Measurements from ENCODE around the gene B4GALT3. TPM values are rescaled to one million over a fixed set of nuclear protein-coding genes. Genes with fewer than 3 reads are reported as not detected.

B4GALT3 gene
- total and polyA plus RNA-seq, 9 of the 15 experiments (the other 6 are each of a cell fraction or from before 2014, with no cell fraction given), result 31.2 to 103 (median 46.1) TPM

GRCh38 chr1:161196111-161196510, 18.8 kb upstream of the B4GALT3 start:
- no TSS peak for BruUV-seq (replicated peaks)
- H3K36me3 ChIP-seq (ENCODE audit: control insufficient read depth, insufficient read depth, low read length), result no peaks in the 10 kb centered on the region
- no peaks in the 10 kb centered on the region for H3K9me1 ChIP-seq (ENCODE audit: control insufficient read depth, insufficient read depth, low read length)
- POLR2A ChIA-PET, result no interaction called here
- intact Hi-C loops (cut with micrococcal nuclease) (no loop called here), in situ Hi-C loops (cut with MboI) (no loop called here)
- H3K4me3 ChIP-seq, result no peak overlapping the region
- no peak overlapping the region for H3K4me2 ChIP-seq (ENCODE audit: insufficient read depth, low read length)
- H3K79me2 ChIP-seq (ENCODE audit: control insufficient read depth, insufficient read depth, low read length), result no peaks in the 10 kb centered on the region
- CTCF ChIA-PET (ENCODE audit: low intra/inter-chr PET ratio), result interaction anchor here (0.5 kb wide), 1 partner anchor 177 kb away, joined by 3 read pairs; no protein-coding TSS in a partner anchor
- no peak for TF ChIP-seq BMI1 (IDR thresholded peaks at IDR 0.05; ENCODE audit: low read length)
- 96% methylated on average over 7 of the region's 7 CpGs for WGBS (ENCODE audit: insufficient coverage, low coverage, missing lambda C conversion rate)
- H3K9me3 ChIP-seq (replicated peaks; ENCODE audit: control insufficient read depth, insufficient read depth, low read depth, low read length), result no peaks in the 10 kb centered on the region
- FAIRE-seq, result no peak
- H3K9ac ChIP-seq (ENCODE audit: insufficient read depth in 1 of 2, low read depth in 2 of 2, low read length in 2 of 2), result no peak overlapping the region
- H3K4me1 ChIP-seq (replicated peaks in 1 of 2; ENCODE audit: control insufficient read depth in 2 of 2, insufficient read depth in 2 of 2, low read length in 2 of 2), result peaks cover 52 to 59% of the 10 kb centered on the region in 2 experiments
- no peaks in the 10 kb centered on the region for H3K27me3 ChIP-seq (ENCODE audit: control insufficient read depth in 2 of 2, insufficient read depth in 2 of 2, low read length in 2 of 2)
- no peak overlapping the region for H3K27ac ChIP-seq (ENCODE audit: extremely low read depth, low read depth, low read length)
- no peaks in the 10 kb centered on the region for H4K20me1 ChIP-seq (replicated peaks; ENCODE audit: control insufficient read depth, insufficient read depth, low read length)
- DNase-seq (ENCODE audit: extremely low read depth in 1 of 4, low spot score in 3 of 4), result no peak
- H2AFZ ChIP-seq (ENCODE audit: low read depth, low read length), result no peak overlapping the region
- no peak for ATAC-seq

DNA sequence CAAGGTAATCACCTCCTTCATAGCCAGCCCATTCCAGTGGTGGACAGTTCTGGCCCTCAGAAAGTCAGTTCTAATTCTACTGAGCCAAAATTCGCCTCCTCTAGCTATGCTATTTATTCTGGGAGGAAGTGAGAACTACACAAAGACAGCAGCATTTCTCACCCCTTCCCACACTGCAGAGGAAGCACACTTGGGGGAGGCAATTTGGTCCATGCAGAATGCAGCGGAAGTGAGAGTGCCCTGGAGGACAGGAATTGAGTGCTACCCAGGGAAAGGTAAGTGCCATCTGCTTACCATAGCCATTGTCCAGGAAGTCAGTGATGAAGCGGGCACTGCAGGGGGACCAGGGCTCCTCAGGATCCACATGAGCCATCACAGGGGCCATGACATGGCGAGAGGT, 17.9 kb upstream of the B4GALT3 start:
- POLR2A ChIA-PET, result interaction anchor here (1.5 kb wide), 1 partner anchor 13 kb away, joined by 4 read pairs; no protein-coding TSS in a partner anchor
- Histone ChIP-seq H3K9me3 (replicated peaks; ENCODE audit: control insufficient read depth, insufficient read depth, low read depth, low read length) (no peaks in the 10 kb centered on the region), H3K27me3 (ENCODE audit: control insufficient read depth in 2 of 2, insufficient read depth in 2 of 2, low read length in 2 of 2) (no peaks in the 10 kb centered on the region), H3K4me3 (no peak overlapping the region), H3K36me3 (ENCODE audit: control insufficient read depth, insufficient read depth, low read length) (no peaks in the 10 kb centered on the region), H2AFZ (ENCODE audit: low read depth, low read length) (no peak overlapping the region), H3K79me2 (ENCODE audit: control insufficient read depth, insufficient read depth, low read length) (no peaks in the 10 kb centered on the region), H3K9me1 (ENCODE audit: control insufficient read depth, insufficient read depth, low read length) (no peaks in the 10 kb centered on the region), H3K27ac (ENCODE audit: extremely low read depth, low read depth, low read length) (no peak overlapping the region), H3K4me1 (replicated peaks in 1 of 2; ENCODE audit: control insufficient read depth in 2 of 2, insufficient read depth in 2 of 2, low read length in 2 of 2) (peaks cover 43 to 55% of the 10 kb centered on the region in 2 experiments), H4K20me1 (replicated peaks; ENCODE audit: control insufficient read depth, insufficient read depth, low read length) (no peaks in the 10 kb centered on the region), H3K4me2 (ENCODE audit: insufficient read depth, low read length) (no peak overlapping the region), H3K9ac (ENCODE audit: insufficient read depth in 1 of 2, low read depth in 2 of 2, low read length in 2 of 2) (no peak overlapping the region)
- CTCF ChIA-PET (ENCODE audit: low intra/inter-chr PET ratio), result no interaction called here
- DNase-seq (ENCODE audit: extremely low read depth in 1 of 4, low spot score in 3 of 4), result no peak
- 66% methylated on average over 4 of the region's 4 CpGs for WGBS (ENCODE audit: insufficient coverage, low coverage, missing lambda C conversion rate)
- intact Hi-C loops (cut with micrococcal nuclease) (no loop called here), in situ Hi-C loops (cut with MboI) (no loop called here)
- TF ChIP-seq MED1 (CRISPR knock-in tag; IDR thresholded peaks at IDR 0.05; ENCODE audit: borderline replicate concordance) (no peak), MCM3 (IDR thresholded peaks at IDR 0.05) (no peak), UBTF (IDR thresholded peaks at IDR 0.05; ENCODE audit: borderline replicate concordance in 1 of 2, low read depth in 2 of 2, low read length in 2 of 2) (no peak), RNF219 (CRISPR knock-in tag; IDR thresholded peaks at IDR 0.05) (no peak)
- no TSS peak for BruUV-seq (replicated peaks)
- no peak for ATAC-seq
- no peak for FAIRE-seq

Data from K562 (cell line).